Activated CD4-positive, alpha-beta T cell treated with anti-CD3 and anti-CD28 coated beads, Interleukin-2, amount 50 U/mL, for 16 hours (primary cell): ENCODE results near the gene KBTBD7.
A peak's percentile ranks its signal among the peaks of the same experiment; 100 is the strongest.
"Not testable (repeated sequence)": the region's sequence is repeated elsewhere in the genome, so short reads cannot be mapped to it uniquely, and the experiment has no call there.

ENCODE experiments used
- DNase-seq: peaks from one replicate; pipeline ENCODE4 v3.0.0-alpha.2; 2020

Gene KBTBD7

GRCh38 chr13:41196011-41196410, 1.6 kb upstream of the KBTBD7 start:
- no peak for DNase-seq

GRCh38 chr13:41193469-41193868, 900 bp downstream of the KBTBD7 start:
- no peak for DNase-seq

- DNase-seq = no peak
These were observed 5.8 kb downstream of the KBTBD7 start for GRCh38 chr13:41188584-41188983.

- no peak for DNase-seq
These were observed 7.9 kb downstream of the KBTBD7 start for GRCh38 chr13:41186481-41186880.

- DNase-seq = no peak
These were observed 12.1 kb downstream of the KBTBD7 start for GRCh38 chr13:41182231-41182630.

GRCh38 chr13:41179593-41180250, 14.6 kb downstream of the KBTBD7 start:
- DNase-seq = peak; percentile 55

- DNase-seq = peak; percentile 74
These were observed 16.3 kb downstream of the KBTBD7 start for GRCh38 chr13:41178040-41178439.

- DNase-seq = no peak
These were observed 16.8 kb downstream of the KBTBD7 start for GRCh38 chr13:41177616-41178015.

- DNase-seq = not testable (repeated sequence)
These were observed 18.8 kb downstream of the KBTBD7 start for GRCh38 chr13:41175576-41175975.

GRCh38 chr13:41162151-41162550, 32.2 kb downstream of the KBTBD7 start:
- no peak for DNase-seq

GRCh38 chr13:41159174-41159573, 35.2 kb downstream of the KBTBD7 start:
- DNase-seq = no peak

GRCh38 chr13:41157048-41157717, 37.2 kb downstream of the KBTBD7 start:
- no peak for DNase-seq

- no peak for DNase-seq
These were observed 37.7 kb downstream of the KBTBD7 start for GRCh38 chr13:41156620-41157019.

GRCh38 chr13:41154042-41154441, 40.3 kb downstream of the KBTBD7 start:
- no peak for DNase-seq

- DNase-seq = no peak
These were observed 42.4 kb downstream of the KBTBD7 start for GRCh38 chr13:41152005-41152404.

GRCh38 chr13:41150058-41150457, 44.3 kb downstream of the KBTBD7 start:
- DNase-seq = no peak

- no peak for DNase-seq
These were observed 45.7 kb downstream of the KBTBD7 start for GRCh38 chr13:41148419-41149283.

GRCh38 chr13:41145136-41145908, 49.0 kb downstream of the KBTBD7 start:
- no peak for DNase-seq

GRCh38 chr13:41144576-41144975, 49.8 kb downstream of the KBTBD7 start:
- no peak for DNase-seq
